HK-2 (cell line): ENCODE results near the gene CD34.

ENCODE experiments used
- DNase-seq: peaks from one replicate; pipeline ENCODE4 v3.0.0-alpha.2; 2018; ENCODE audit not compliant: unreplicated experiment

CD34 gene

GRCh38 chr1:207854001-207854400 is 56.9 kb downstream of the CD34 start:
- DNase-seq: no peak

DNA sequence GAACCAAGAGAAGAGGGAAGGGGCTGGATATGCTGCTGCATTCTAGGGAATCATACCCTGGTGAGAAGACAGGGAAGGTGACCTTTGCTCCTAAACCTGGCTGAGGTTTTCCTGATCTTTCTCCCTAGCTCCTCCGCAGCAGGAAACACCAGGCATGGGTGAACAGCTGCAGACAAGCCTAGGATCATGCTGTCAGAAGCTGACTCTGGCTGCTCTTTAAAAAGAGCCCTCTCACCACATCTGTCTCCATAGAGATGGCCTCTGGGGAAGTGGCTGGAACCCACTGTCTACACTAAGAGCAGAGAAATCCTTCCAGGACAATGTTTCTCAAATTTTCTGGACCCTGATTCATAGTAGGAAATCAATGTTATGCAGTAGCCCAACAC is 57.6 kb downstream of the CD34 start:
- no peak for DNase-seq

DNA sequence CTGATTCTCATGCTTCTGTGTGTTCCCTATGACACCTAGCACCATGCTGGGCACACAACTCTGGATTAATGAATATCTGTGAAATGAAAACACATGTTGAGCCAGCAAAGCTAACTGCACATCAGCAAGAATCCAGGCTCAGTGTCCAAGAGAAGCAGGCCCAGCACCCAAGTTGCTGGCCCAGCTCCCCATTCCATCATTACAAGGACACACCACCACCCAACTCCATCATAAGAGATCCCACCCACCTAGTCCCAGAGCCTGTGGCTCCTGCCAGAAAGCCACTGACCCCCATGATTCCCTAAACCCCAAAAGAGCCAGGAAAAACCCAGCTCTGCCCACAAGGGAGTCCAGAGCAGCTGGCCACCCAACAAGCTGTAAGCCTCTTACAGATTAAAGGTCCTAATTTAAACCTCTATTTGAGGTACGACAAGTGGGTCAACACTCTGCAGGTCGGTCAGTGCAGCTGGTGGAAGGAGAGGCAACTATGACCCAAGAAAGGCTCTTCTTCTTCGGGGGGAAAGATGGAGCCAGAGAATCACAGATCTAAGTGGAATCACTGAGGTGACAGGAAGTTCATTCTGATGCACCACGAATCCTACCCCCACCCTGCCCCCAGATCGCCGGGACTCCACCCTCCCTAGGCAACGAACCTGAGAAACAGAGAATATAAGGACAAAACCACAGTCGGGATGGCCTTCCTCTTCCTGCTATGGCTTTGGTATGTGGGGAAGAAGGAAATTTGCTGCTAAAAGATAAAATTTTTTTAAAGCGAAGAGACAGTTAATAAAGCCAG is 58.2 kb downstream of the CD34 start:
- no peak for DNase-seq

- DNase-seq: no peak
These were observed 59.2 kb downstream of the CD34 start for GRCh38 chr1:207851696-207852095.

- DNase-seq: no peak
These were observed 60.1 kb downstream of the CD34 start for GRCh38 chr1:207850621-207851407.

- DNase-seq: no peak
These were observed 61.3 kb downstream of the CD34 start for GRCh38 chr1:207849646-207850045.

GRCh38 chr1:207849016-207849415 is 61.9 kb downstream of the CD34 start:
- no peak for DNase-seq

DNA sequence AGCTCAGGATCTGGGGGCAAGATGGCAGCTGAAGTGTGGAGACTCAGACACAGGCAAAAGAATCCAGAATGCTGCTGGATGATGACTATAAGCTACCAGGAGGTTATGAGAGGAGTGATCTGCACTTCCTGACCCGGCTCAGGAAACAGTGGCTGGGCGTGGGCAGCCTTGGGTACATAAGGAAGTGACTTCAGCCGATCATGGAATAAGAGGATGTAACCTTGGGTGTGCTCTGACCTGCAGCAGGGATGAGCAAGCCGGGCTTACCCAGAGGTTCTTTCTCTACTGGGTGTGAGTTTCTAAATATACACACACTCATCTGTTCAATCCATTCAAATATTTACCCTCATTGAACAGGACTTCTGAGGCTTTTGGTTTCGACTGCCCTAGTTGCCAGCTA is 62.7 kb downstream of the CD34 start:
- DNase-seq: peak; percentile 69

DNA sequence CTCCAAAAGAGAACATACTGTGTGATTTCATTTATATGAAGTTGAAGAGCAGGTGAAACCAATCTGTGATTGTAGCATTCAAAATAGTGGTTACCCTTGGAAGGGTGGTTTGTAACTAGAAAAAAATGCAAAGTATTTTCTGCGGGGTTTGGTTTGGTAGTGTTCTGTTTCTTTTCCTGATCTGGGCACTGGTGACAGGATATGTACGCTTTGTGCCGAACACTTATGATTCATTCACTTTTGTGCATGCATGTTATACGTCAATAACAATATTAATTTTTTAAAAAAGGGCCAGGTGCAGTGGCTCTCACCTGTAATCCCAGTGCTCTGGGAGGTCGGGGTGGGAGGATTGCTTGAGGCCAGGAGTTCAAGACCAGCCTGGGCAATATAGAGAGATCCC is 63.8 kb downstream of the CD34 start:
- DNase-seq: no peak

DNA sequence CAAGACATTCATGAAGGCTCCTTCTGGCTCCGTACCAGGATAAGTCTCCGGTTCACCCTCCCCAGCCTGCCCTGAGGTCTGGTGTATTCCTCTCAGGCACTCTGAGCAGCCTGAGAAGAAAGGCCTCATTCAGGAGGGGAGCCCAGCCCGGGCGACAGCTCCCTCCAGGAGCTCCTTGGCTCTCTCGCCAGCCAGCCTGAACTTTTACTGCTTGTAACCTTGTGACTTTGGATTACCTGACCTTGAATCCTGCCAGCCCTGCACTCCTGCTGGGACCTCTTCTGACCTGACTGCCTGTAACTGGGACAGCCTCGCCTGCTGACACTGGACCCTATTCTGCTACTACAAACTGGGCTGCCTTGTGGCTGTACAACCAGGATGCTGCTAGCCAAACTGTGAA is 65.8 kb downstream of the CD34 start:
- DNase-seq: no peak

- DNase-seq: no peak
These were observed 66.6 kb downstream of the CD34 start for GRCh38 chr1:207844371-207844770.

GRCh38 chr1:207842506-207842905 is 68.4 kb downstream of the CD34 start:
- no peak for DNase-seq

- no peak for DNase-seq
These were observed 69.0 kb downstream of the CD34 start for GRCh38 chr1:207841901-207842300.

DNA sequence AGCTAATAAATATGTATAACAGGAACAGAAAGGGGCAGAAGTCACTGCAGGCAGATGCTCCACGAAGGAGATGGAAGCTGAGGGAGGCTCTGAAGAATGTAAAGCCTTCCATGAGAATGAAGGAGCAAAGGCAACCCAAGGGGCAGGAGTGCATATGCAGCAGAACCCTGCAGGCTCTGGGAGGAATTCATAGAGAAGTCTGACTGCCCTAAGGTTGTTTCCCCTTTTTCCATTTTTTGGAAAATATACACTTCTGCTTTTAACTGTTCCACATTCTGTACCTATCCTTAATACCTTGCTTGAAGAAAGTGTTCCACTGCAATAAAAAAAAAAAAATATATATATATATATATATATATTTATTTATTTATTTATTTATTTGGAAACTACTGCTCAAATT is 69.6 kb downstream of the CD34 start:
- DNase-seq: no peak

GRCh38 chr1:207840380-207840779 is 70.5 kb downstream of the CD34 start:
- DNase-seq: no peak

DNA sequence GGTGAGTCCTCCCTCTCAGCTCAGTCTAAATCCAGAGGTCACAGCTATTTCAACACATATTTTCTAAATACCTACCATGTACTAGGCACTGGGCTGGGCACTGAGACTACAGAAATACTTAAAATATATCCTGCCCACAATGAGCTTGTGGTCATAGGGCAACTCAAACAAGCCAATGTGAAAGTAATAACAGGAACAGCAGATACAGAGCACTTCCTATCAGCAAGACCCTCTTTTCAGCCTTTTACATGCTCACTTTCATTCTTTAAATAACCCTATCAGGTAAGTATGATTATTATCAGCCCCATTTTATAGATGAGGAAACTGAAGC is 71.9 kb downstream of the CD34 start:
- no peak for DNase-seq

- DNase-seq: no peak
These were observed 72.5 kb downstream of the CD34 start for GRCh38 chr1:207838156-207839082.

DNA sequence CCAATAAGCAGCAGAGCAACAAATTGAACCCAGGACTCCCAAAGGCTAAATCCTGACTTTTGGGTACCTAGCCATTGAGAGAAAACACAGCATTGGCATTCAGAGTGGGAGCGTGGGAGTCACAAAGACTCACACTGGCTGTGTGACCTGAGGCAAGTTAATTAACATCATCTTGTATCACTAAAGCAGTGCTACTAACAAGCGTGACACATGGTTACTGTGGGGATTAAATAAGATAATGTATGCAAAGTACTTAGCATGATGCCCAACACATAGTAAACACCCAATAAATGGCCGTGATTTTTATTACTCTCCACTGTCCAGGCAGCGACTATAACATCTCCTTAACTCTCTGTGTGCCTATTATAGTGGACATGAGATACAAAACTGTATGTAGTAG is 73.3 kb downstream of the CD34 start:
- no peak for DNase-seq

- DNase-seq: no peak
These were observed 74.2 kb downstream of the CD34 start for GRCh38 chr1:207836591-207837347.

GRCh38 chr1:207835958-207836357 is 75.0 kb downstream of the CD34 start:
- no peak for DNase-seq

GRCh38 chr1:207833956-207834660 is 76.8 kb downstream of the CD34 start:
- no peak for DNase-seq
